Renal cortex interstitium (tissue), 15 donors: ENCODE results near the gene PIGQ. TPM values are rescaled to one million over a fixed set of nuclear protein-coding genes. Genes with fewer than 3 reads are reported as not detected.

Experiments used
- DNase-seq, 11 donors: peaks; one replicate each; pipeline ENCODE4 v3.0.0-alpha.2; 2013; ENCODE audit warnings: low read depth in 9 of 11, low spot score in 4 of 11; ENCODE audit errors: extremely low read depth in 1 of 11
- long read RNA-seq, 16 experiments: transcript quantifications; one replicate each; lab custom pipeline, GENCODE V29; 2026
- polyA plus RNA-seq, 3 donors: library from polyadenylated mRNA; unstranded; fragments of 120-200 nt; gene quantifications; one replicate each; pipeline ENCODE4 v1.2.1, GENCODE V29; 2013; ENCODE audit not compliant: insufficient read length in 3 of 3

PIGQ gene
- polyA plus RNA-seq: 10 to 100 TPM; 49.0 to 82.6 (median 66.2) TPM
- long read RNA-seq, donor 1, transcript PIGQ-210 (2 exons, 1,775 nt): minor isoform, 7 of 39 reads
- long read RNA-seq, donor 1, transcript PIGQ-216 (1 exons, 1,046 nt): major isoform, 18 of 39 reads
- long read RNA-seq, donor 1, transcript PIGQ-203 (11 exons, 3,006 nt): minor isoform, 11 of 39 reads
- long read RNA-seq, donor 1, partial matches to known transcripts: 0 of 39 reads
- long read RNA-seq, donor 1, other reads (novel, unspliced or antisense): 0 of 39 reads
- long read RNA-seq, donor 2, transcript PIGQ-216 (1 exons, 1,046 nt): major isoform, 13 of 27 reads
- long read RNA-seq, donor 2, transcript PIGQ-203 (11 exons, 3,006 nt): minor isoform, 10 of 27 reads
- long read RNA-seq, donor 2, partial matches to known transcripts: 0 of 27 reads
- long read RNA-seq, donor 2, other reads (novel, unspliced or antisense): 0 of 27 reads
- long read RNA-seq, donor 3, transcript PIGQ-216 (1 exons, 1,046 nt): major isoform, 16 of 32 reads
- long read RNA-seq, donor 3, transcript PIGQ-203 (11 exons, 3,006 nt): minor isoform, 7 of 32 reads
- long read RNA-seq, donor 3, transcript PIGQ-210 (2 exons, 1,775 nt): minor isoform, 6 of 32 reads
- long read RNA-seq, donor 3, partial matches to known transcripts: 0 of 32 reads
- long read RNA-seq, donor 3, other reads (novel, unspliced or antisense): 0 of 32 reads
- long read RNA-seq, donor 4, transcript PIGQ-216 (1 exons, 1,046 nt): minor isoform, 11 of 45 reads
- long read RNA-seq, donor 4, transcript PIGQ-203 (11 exons, 3,006 nt): minor isoform, 6 of 45 reads
- long read RNA-seq, donor 4, transcript PIGQ-210 (2 exons, 1,775 nt): major isoform, 25 of 45 reads
- long read RNA-seq, donor 4, partial matches to known transcripts: 0 of 45 reads
- long read RNA-seq, donor 4, other reads (novel, unspliced or antisense): 0 of 45 reads
- long read RNA-seq, donor 5: 0 reads
- long read RNA-seq, donor 6, transcript PIGQ-203 (11 exons, 3,006 nt): minor isoform, 6 of 65 reads
- long read RNA-seq, donor 6, transcript PIGQ-216 (1 exons, 1,046 nt): minor isoform, 20 of 65 reads
- long read RNA-seq, donor 6, transcript PIGQ-210 (2 exons, 1,775 nt): major isoform, 35 of 65 reads
- long read RNA-seq, donor 6, partial matches to known transcripts: 0 of 65 reads
- long read RNA-seq, donor 6, other reads (novel, unspliced or antisense): 0 of 65 reads
- long read RNA-seq, donor 7, transcript PIGQ-210 (2 exons, 1,775 nt): major isoform, 17 of 45 reads
- long read RNA-seq, donor 7, transcript PIGQ-203 (11 exons, 3,006 nt): minor isoform, 5 of 45 reads
- long read RNA-seq, donor 7, transcript PIGQ-216 (1 exons, 1,046 nt): major isoform, 17 of 45 reads
- long read RNA-seq, donor 7, partial matches to known transcripts: 6 of 45 reads
- long read RNA-seq, donor 7, other reads (novel, unspliced or antisense): 0 of 45 reads
- long read RNA-seq, donor 8: 0 reads
- long read RNA-seq, donor 9, transcript PIGQ-203 (11 exons, 3,006 nt): minor isoform, 5 of 29 reads
- long read RNA-seq, donor 9, transcript PIGQ-216 (1 exons, 1,046 nt): major isoform, 11 of 29 reads
- long read RNA-seq, donor 9, transcript PIGQ-210 (2 exons, 1,775 nt): major isoform, 11 of 29 reads
- long read RNA-seq, donor 9, partial matches to known transcripts: 0 of 29 reads
- long read RNA-seq, donor 9, other reads (novel, unspliced or antisense): 0 of 29 reads
- long read RNA-seq, donor 10, transcript PIGQ-216 (1 exons, 1,046 nt): major isoform, 15 of 30 reads
- long read RNA-seq, donor 10, transcript PIGQ-210 (2 exons, 1,775 nt): minor isoform, 5 of 30 reads
- long read RNA-seq, donor 10, partial matches to known transcripts: 0 of 30 reads
- long read RNA-seq, donor 10, other reads (novel, unspliced or antisense): 0 of 30 reads
- long read RNA-seq, donor 11, transcript PIGQ-203 (11 exons, 3,006 nt): minor isoform, 8 of 27 reads
- long read RNA-seq, donor 11, transcript PIGQ-216 (1 exons, 1,046 nt): major isoform, 10 of 27 reads
- long read RNA-seq, donor 11, transcript PIGQ-210 (2 exons, 1,775 nt): minor isoform, 8 of 27 reads
- long read RNA-seq, donor 11, partial matches to known transcripts: 0 of 27 reads
- long read RNA-seq, donor 11, other reads (novel, unspliced or antisense): 0 of 27 reads
- long read RNA-seq, donor 12, transcript PIGQ-216 (1 exons, 1,046 nt): major isoform, 15 of 21 reads
- long read RNA-seq, donor 12, partial matches to known transcripts: 0 of 21 reads
- long read RNA-seq, donor 12, other reads (novel, unspliced or antisense): 0 of 21 reads
- long read RNA-seq, donor 13: 0 reads
- long read RNA-seq, donor 14, transcript PIGQ-210 (2 exons, 1,775 nt): major isoform, 10 of 33 reads
- long read RNA-seq, donor 14, transcript PIGQ-203 (11 exons, 3,006 nt): minor isoform, 7 of 33 reads
- long read RNA-seq, donor 14, transcript PIGQ-216 (1 exons, 1,046 nt): major isoform, 10 of 33 reads
- long read RNA-seq, donor 14, partial matches to known transcripts: 5 of 33 reads
- long read RNA-seq, donor 14, other reads (novel, unspliced or antisense): 0 of 33 reads
- long read RNA-seq, donor 15, transcript PIGQ-216 (1 exons, 1,046 nt): major isoform, 9 of 15 reads
- long read RNA-seq, donor 15, partial matches to known transcripts: 0 of 15 reads
- long read RNA-seq, donor 15, other reads (novel, unspliced or antisense): 0 of 15 reads
- long read RNA-seq, donor 16, transcript PIGQ-201 (10 exons, 2,846 nt): minor isoform, 10 of 153 reads
- long read RNA-seq, donor 16, transcript PIGQ-210 (2 exons, 1,775 nt): major isoform, 58 of 153 reads
- long read RNA-seq, donor 16, transcript PIGQ-216 (1 exons, 1,046 nt): minor isoform, 55 of 153 reads
- long read RNA-seq, donor 16, partial matches to known transcripts: 16 of 153 reads
- long read RNA-seq, donor 16, other reads (novel, unspliced or antisense): 6 of 153 reads

- peak in 2 of 11 donors; percentile 53 to 61 for DNase-seq
These were observed at the start of gene PIGQ for GRCh38 chr16:569445-570254. Gene PIGQ, plus strand, starts transcription at chr16:569968. Its CDS starts 4,107 bp downstream, at chr16:574075.

- DNase-seq: no peak
These were observed 48.9 kb upstream of the PIGQ start for GRCh38 chr16:520847-521246.

- no peak for DNase-seq
These were observed 48.2 kb upstream of the PIGQ start for GRCh38 chr16:521381-522210.

GRCh38 chr16:522320-523096, 47.3 kb upstream of the PIGQ start:
- no peak for DNase-seq

DNA sequence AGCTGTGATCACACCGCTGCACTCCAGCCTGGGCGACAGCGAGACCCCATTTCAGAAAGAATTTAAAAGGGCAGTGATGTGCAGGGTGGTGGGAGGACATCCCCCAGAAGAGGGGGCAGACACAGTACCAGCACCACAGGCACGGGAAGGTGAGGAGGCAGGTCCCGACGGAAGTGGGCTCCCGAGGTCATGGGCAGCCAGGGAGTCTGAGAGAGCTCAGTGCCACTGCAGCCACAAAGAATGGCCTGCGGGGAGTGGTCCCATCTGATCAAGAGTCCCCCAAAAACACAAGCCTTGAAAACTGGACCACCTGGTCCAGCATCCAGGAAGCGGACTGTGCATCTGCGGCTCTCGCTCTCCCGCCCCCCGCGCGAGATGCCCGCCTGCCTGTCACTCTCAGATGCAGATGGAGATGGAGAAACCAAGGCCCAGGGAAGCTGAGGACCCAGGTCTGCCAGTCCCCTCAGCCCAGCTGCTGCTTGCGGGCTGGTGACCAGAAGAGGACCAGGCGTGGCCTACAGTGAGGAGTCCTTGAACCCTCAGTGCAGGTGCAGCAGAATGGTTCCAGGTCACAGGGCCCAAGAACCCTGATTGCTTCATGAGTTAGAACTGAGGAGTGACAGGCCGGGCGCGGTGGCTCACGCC, 46.5 kb upstream of the PIGQ start:
- no peak for DNase-seq

GRCh38 chr16:524274-525040, 45.3 kb upstream of the PIGQ start:
- DNase-seq: no peak

DNA sequence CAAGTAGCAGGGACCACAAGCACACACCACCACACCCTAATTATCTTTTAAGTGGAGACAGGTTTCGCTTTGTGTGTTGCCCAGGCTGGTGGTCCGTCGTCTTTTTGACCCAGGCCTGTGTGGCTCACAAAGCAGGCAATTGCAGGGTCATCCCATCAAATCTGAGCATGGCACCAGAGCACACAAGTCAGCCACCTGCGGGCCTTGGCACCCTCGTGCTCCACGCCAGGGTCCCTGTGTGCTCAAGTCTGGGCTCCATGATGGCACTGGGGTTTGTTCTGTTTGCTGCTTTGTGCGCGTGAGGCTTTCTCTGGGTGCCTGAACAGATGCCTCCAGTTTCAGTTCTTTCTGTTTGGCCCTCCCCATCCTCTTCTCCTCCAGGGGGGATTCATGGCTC, 44.6 kb upstream of the PIGQ start:
- no peak for DNase-seq

DNA sequence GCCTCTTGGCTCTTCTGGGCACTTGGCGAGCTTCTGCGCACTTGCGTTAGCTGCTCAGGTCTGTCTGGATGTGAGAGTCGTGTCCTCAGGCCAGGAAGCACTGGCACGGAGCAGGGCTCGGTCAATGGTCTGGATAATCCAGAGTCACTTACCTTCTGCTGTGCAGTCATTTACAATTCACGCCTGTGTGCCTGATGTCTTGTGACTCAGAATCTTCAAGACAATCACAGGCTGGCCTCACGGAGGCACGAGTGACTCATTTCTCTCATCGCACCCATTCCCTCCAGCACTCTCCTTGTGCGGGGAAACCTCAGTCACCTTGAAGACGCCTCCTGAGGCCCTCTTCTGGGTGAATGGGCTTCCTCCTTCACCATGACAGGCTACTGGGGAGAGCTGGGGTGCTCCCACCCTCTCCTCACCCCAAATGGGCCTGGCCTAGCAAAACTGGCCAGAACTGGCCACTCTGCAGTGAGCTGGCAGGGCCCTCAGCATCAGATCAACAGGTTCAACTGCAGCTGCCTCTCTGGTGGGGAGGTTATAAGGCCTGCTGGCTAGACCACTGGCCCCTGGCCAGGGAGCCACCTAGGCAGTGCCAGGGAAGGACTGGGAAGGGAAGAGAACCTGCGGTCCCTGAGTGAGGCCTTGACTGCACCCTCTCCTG, 44.1 kb upstream of the PIGQ start:
- DNase-seq: no peak

GRCh38 chr16:526181-527014, 43.4 kb upstream of the PIGQ start:
- DNase-seq: peak in 3 of 11 donors; percentile 41 to 51 (median 44)

DNA sequence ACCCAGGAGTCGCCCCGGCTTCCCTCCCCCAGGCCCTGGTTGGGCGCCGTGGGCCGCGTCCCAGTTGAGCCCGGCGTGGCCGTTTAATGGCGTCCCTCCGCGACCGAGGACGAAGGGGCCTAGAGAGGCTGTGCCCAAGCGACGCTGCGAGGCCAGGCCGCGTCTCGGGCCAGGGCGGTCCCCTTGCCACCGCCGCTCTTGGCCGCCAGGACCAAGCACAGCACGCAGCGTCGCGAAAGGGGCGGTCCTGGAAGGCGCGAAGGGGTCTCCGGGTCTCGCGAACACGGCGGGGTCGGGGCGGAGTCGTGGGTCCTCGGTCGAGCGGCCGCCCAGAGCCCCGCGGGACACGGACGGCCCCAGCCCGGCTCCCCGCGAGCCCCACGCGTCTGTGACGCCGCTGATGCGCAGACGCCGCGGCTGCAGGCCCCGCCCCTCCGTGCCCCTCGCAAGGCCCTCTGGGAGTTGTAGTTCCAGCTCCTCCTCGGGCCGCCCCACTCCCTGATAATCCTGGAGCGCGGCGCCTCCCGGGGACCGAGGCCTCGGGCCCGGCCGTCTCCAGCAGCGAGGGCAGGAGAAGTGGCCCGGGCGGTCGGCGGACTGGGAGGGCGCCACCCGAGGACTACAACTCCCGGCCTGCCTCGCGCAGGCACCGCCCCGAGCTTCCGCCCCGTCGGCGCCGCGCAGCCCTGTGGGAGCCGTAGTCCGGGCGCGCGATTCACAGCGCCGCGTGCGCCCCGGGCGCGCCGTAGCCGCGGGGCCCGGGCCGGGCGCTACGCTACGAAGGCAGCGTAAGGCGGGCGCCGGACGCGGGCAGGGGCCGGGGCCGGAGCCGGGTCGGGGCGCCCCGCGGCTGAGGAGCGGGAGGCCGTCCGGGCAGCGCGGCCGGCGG, 42.5 kb upstream of the PIGQ start, which contains the start of gene CAPN15:
Gene CAPN15, plus strand, starts transcription at position 698 of the 889 bp plus-strand sequence. CDS start 19,127 bp downstream, outside the sequence.
- DNase-seq: peak; percentile 69 to 89 (median 82)
